Endothelial cell of umbilical vein (primary cell): ENCODE data around the gene MOGAT3. TPM values are rescaled to one million over a fixed set of nuclear protein-coding genes. Genes with fewer than 3 reads are reported as not detected.
"Not testable (repeated sequence)": the region's sequence is repeated elsewhere in the genome, so short reads cannot be mapped to it uniquely, and the experiment has no call there.

Experiments used
- BruUV-seq: library from RNA; stranded (reverse); fragments of 400-500 nt; replicated peaks from 2 replicates; lab custom pipeline; 2021; lab: Mats Ljungman, UMichigan
- CTCF ChIA-PET: fragments of 300-600, 350-600 bp; sonication (Branson Sonifier 250); formaldehyde crosslinking; loops from one replicate; lab custom pipeline; 2021; ENCODE audit warnings: antibody characterized with exemption, inconsistent platforms; lab: Charles Lee
- POLR2A ChIA-PET: fragments of 300-600, 350-600 bp; sonication (Branson Sonifier 250); formaldehyde crosslinking; loops from one replicate; lab custom pipeline; 2021; ENCODE audit warnings: antibody characterized with exemption, inconsistent platforms; lab: Charles Lee
- DNase-seq: peaks from one replicate; pipeline ENCODE4 v3.0.0-alpha.2; 2011; ENCODE audit warnings: low read depth, low spot score
- FAIRE-seq: peaks from 2 replicates; lab custom pipeline; 2011; peaks lifted over from hg19 to GRCh38; lab: Jason Lieb, UNC
- H2AFZ ChIP-seq: 2 replicates; pipeline ENCODE4 v1.6.0; 2012; ENCODE audit warnings: low read depth, low read length, control low read depth, inconsistent platforms
- H3K27ac ChIP-seq: 2 replicates; pipeline ENCODE4 v1.5.1; 2011; ENCODE audit warnings: low read depth, mild to moderate bottlenecking, control low read depth, low read length, moderate library complexity; ENCODE audit not compliant: insufficient read depth
- H3K27me3 ChIP-seq, 2 experiments: 2 replicates each; pipeline versions ENCODE4 v1.6.0 to v1.6.1; 2011; ENCODE audit warnings: low read length in 2 of 2, mixed read lengths in 1 of 2; ENCODE audit not compliant: control insufficient read depth in 2 of 2, insufficient read depth in 2 of 2
- H3K36me3 ChIP-seq, 2 experiments: 2 replicates in 1 of 2; 3 replicates in 1 of 2; pipeline ENCODE4 v1.5.1; 2011; ENCODE audit warnings: low read length in 2 of 2, mild to moderate bottlenecking in 1 of 2, moderate library complexity in 1 of 2; ENCODE audit not compliant: control insufficient read depth in 2 of 2, insufficient read depth in 2 of 2; ENCODE audit errors: extremely low read depth in 1 of 2
- H3K4me1 ChIP-seq: 3 replicates; pipeline ENCODE4 v1.5.1; 2011; ENCODE audit warnings: mild to moderate bottlenecking, low read length; ENCODE audit not compliant: control insufficient read depth, insufficient read depth; ENCODE audit errors: extremely low read depth
- H3K4me2 ChIP-seq: 2 replicates; pipeline ENCODE4 v1.6.1; 2011; ENCODE audit warnings: low read length, control low read depth, mixed read lengths; ENCODE audit not compliant: insufficient read depth
- H3K4me3 ChIP-seq, 3 experiments: fragments of 200-600 bp in 1 of 3; sonication (generic), shearing (Covaris generic) in 1 of 3; replicated peaks in 1 of 3; 2 replicates each; pipeline ENCODE4 v1.5.1; 2011 to 2016; ENCODE audit warnings: control low read depth in 3 of 3, low read length in 3 of 3, mild to moderate bottlenecking in 2 of 3, inconsistent platforms in 1 of 3, low read depth in 1 of 3, moderate library complexity in 1 of 3; ENCODE audit not compliant: insufficient read depth in 1 of 3
- H3K79me2 ChIP-seq: 2 replicates; pipeline ENCODE4 v1.6.0; 2012; ENCODE audit warnings: low read length, inconsistent platforms; ENCODE audit not compliant: control insufficient read depth, insufficient read depth
- H3K9ac ChIP-seq: replicated peaks from 2 replicates; pipeline ENCODE3; 2011; ENCODE audit warnings: low read length, control low read depth; ENCODE audit not compliant: insufficient read depth; ENCODE audit errors: extremely low read depth
- H3K9me1 ChIP-seq: replicated peaks from 3 replicates; pipeline ENCODE4 v1.6.0; 2011; ENCODE audit warnings: mild to moderate bottlenecking, low read length; ENCODE audit not compliant: control insufficient read depth, insufficient read depth; ENCODE audit errors: extremely low read depth
- H3K9me3 ChIP-seq: replicated peaks from 2 replicates; pipeline ENCODE4 v1.5.1; 2012; ENCODE audit warnings: low read length, inconsistent platforms; ENCODE audit not compliant: control insufficient read depth, insufficient read depth
- H4K20me1 ChIP-seq: replicated peaks from 2 replicates; pipeline ENCODE3; 2011; ENCODE audit warnings: mild to moderate bottlenecking, low read length; ENCODE audit not compliant: control insufficient read depth, insufficient read depth; ENCODE audit errors: extremely low read depth
- MYC ChIP-seq: IDR thresholded peaks from one replicate; pipeline ENCODE4 v1.6.1; 2011; ENCODE audit warnings: mild to moderate bottlenecking, low read depth, low read length
- POLR2A ChIP-seq: IDR thresholded peaks from 2 replicates; pipeline ENCODE4 v1.6.1; 2012; ENCODE audit warnings: low read depth, mild to moderate bottlenecking, control low read depth, low read length
- POLR2AphosphoS5 ChIP-seq: IDR thresholded peaks from 2 replicates; pipeline ENCODE4 v1.6.1; 2012; ENCODE audit warnings: low read depth, mild to moderate bottlenecking, control low read depth, low read length, moderate library complexity; ENCODE audit not compliant: insufficient read depth
- dilution Hi-C: fragments of 300-500 bp; cut with MboI; formaldehyde crosslinking; loops from one replicate; pipeline ENCODE4 v1.15.0; 2019; ENCODE audit warnings: low sequenced_read_pairs; ENCODE audit not compliant: extremely low pct_ligation_motif_present
- intact Hi-C: fragments of 100-400 bp; cut with micrococcal nuclease; formaldehyde crosslinking; loops from one replicate; pipeline ENCODE4 v1.10.0; 2022
- polyA plus RNA-seq, 4 experiments: library from polyadenylated mRNA; depleted of rRNA in 3 of 4; stranded (reverse) in 3 of 4; unstranded in 1 of 4; fragments of >200 nt; gene quantifications; 2 replicates each; pipeline versions ENCODE4 v1.2.1 to v1.2.3, GENCODE V29; 2011 to 2012; ENCODE audit warnings: missing spikeins in 1 of 4
- total RNA-seq: library from RNA; stranded (reverse); gene quantifications from 2 replicates; pipeline ENCODE4 v1.2.3, GENCODE V29; 2021

Gene MOGAT3
- total and polyA plus RNA-seq, 2 donors (not counting 3 experiments of a cell fraction or from before 2014, with no cell fraction given): not detected

- H3K4me1 ChIP-seq: peaks cover 5% of the 10 kb centered on the region
- H3K9ac ChIP-seq: no peak overlapping the region
- no peak for DNase-seq
- peaks cover 28 to 29% of the 10 kb centered on the region in 2 experiments for H3K27me3 ChIP-seq
- no peak overlapping the region for H2AFZ ChIP-seq
- no TSS peak for BruUV-seq
- POLR2A ChIA-PET: interaction anchor here (0.6 kb wide), 1 partner anchor 29 kb away, joined by 5 read pairs; no protein-coding TSS in a partner anchor
- CTCF ChIA-PET: interaction anchor here (1.1 to 1.7 kb wide), 3 partner anchors 8 to 82 kb away, joined by 4 to 10 read pairs (median 4); no protein-coding TSS in a partner anchor
- H3K36me3 ChIP-seq: no peaks in the 10 kb centered on the region
- no peak for TF ChIP-seq POLR2A
- no peak for TF ChIP-seq MYC
- TF ChIP-seq POLR2AphosphoS5: no peak
- FAIRE-seq: no peak
- H3K9me3 ChIP-seq: no peaks in the 10 kb centered on the region
- no peak overlapping the region for H3K4me2 ChIP-seq
- H4K20me1 ChIP-seq: no peaks in the 10 kb centered on the region
- dilution Hi-C loops (no loop called here), intact Hi-C loops (no loop called here)
- H3K9me1 ChIP-seq: no peaks in the 10 kb centered on the region
- no peak overlapping the region for H3K4me3 ChIP-seq
- no peaks in the 10 kb centered on the region for H3K79me2 ChIP-seq
- no peak overlapping the region for H3K27ac ChIP-seq
Measured at GRCh38 chr7:101200504-101200861, 353 bp downstream of the MOGAT3 start.

GRCh38 chr7:101199522-101199921 lies 1.3 kb downstream of the MOGAT3 start:
- H3K4me2 ChIP-seq, H3K9me1 ChIP-seq, H2AFZ ChIP-seq, DNase-seq, H3K9me3 ChIP-seq, FAIRE-seq, H3K4me1 ChIP-seq, H3K79me2 ChIP-seq, H3K4me3 ChIP-seq, H3K27ac ChIP-seq, intact Hi-C loops, dilution Hi-C loops, POLR2A ChIA-PET, H3K9ac ChIP-seq, H4K20me1 ChIP-seq, H3K36me3 ChIP-seq, BruUV-seq: not testable (repeated sequence)
- CTCF ChIA-PET: interaction anchor here (1.2 kb wide), 2 partner anchors 83 to 91 kb away, joined by 3 read pairs; no protein-coding TSS in a partner anchor
- peaks cover 28 to 29% of the 10 kb centered on the region in 2 experiments for H3K27me3 ChIP-seq
